ENCODE measurements around the gene EPHB1.

DNA sequence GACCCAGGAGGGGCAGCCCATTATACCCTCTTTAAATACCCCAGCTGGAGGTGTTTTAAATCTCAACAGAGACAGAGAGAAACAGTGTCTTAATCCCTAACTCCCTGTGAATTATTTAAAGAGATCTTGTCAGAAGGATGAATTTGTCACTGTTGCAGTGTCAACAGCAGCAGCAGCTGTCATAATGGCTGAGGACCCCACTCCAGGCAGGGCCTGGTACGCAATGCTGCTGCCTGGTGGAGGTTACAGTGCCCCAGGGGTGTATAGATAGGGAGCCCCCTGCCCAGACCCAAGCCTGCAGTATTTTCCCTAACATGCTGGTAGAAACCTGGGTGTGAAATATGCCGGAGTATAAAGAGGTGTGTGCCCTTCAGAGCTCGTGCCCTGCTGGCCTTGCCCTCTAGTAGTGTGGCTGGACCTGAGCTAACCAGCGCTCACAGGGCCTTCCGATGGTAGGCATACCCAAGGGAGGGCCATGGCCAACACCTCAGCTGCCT is 143.0 kb downstream of the EPHB1 start:
- TF ChIP-seq EZH2phosphoT487 (IDR thresholded peaks at IDR 0.05; ENCODE audit: insufficient read depth, low read depth) (no peak), EZH2 (IDR thresholded peaks at IDR 0.05; ENCODE audit: insufficient read depth, poor library complexity, severe bottlenecking) (no peak)
